Activated CD4-positive, alpha-beta T cell treated with anti-CD3 and anti-CD28 coated beads, Interleukin-2, amount 50 U/mL, for 4 hours (primary cell): ENCODE measurements around the gene NOS1AP.

Source experiments
- DNase-seq, 2 experiments: peaks; one replicate each; pipeline ENCODE4 v3.0.0-alpha.2; 2020

Gene NOS1AP

DNA sequence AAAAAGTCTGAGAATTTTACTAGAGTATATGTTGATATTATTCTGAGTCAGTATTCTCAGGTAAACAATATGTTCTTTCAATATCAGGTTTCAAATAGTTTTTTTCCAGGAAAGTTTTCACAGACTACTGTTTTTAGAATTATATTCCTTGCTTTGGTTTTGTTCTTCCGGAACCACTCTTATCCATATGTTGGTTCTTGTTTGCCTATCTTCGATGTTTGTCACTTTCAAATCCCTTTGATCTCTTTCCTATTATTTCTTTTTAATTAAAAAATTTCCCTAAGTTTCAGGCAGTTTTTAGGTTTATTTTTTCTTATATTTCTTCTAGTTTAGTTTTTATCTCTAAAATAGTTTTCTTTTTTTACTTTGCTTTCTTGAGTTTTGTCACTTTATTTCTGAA lies 20.9 kb downstream of the NOS1AP start:
- DNase-seq: no peak

DNA sequence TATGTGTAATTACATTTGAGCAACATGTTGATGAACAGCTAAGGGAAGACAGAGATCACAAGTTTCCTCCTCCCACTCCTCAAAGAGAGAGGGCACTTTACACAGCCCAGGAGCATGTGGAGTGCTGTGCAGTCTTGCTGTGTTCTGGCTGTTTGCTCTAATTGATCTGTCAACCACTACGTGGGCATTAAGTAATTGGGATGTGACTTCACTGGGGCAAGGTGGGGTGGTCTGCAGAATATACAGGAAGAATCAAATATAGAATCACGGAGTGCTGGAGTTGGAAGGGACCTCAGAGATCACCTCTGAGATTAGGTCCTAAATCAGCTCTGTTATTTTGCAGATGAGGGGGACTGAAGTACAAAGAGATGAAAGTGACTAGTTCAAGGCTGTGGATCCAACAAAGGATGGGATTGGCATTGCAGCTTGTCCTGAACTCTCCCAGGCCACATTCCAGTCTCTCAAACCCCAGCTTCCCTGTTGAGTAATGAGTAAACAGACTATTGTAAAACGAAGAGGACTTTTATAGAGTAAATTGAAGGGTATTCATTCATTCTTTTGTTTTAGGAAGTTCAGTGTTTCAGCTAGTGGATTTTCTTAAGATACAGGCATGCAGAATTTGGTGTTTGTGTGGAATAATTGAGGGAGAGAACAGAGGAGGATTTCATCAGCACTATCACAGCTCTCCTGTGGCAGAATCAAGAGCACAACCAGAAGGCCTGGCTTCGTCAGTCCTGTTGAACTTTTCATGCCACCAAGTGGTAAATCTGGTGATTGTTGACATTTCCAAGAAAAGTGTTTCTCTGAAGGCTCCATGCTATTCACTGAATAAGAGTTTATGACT lies 22.4 kb downstream of the NOS1AP start:
- no peak for DNase-seq

DNA sequence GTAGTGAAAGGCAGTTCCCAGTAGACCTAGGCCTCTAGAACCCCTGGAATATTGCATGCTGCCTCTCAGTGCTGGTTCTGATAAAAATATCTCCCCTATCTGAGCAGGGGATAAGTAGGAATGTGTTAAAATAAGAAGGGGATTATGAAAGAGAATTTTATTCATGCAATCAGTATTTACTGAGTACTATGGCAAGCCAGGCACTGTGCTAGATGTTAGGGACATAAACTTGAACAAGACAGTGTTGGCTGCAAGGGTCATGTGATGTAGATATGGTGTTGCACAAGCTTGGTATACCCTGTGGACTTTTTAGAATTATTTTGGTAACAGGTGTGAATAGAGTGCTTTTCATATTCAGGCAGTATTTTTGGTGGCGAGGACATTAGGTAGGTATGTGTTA lies 23.6 kb downstream of the NOS1AP start:
- no peak for DNase-seq

DNA sequence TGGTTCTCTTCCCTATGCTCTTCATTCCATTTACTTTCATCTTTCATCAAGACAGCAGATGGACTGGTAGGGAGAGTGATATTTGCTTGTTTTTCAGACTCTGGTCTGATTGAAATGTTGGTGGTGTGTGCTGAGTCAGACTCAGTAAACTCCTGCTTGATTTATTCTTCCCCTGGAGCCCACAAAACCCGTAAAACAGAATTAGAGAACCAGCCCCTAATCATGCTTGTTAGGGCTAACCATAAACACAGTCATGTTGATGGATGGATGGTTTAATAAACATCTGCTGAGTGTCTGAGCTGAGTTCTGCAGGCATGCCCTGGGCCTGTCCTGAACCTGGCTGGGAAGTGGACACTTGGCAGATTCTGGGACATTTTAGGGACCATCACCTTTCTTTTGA lies 24.8 kb downstream of the NOS1AP start:
- no peak for DNase-seq

DNA sequence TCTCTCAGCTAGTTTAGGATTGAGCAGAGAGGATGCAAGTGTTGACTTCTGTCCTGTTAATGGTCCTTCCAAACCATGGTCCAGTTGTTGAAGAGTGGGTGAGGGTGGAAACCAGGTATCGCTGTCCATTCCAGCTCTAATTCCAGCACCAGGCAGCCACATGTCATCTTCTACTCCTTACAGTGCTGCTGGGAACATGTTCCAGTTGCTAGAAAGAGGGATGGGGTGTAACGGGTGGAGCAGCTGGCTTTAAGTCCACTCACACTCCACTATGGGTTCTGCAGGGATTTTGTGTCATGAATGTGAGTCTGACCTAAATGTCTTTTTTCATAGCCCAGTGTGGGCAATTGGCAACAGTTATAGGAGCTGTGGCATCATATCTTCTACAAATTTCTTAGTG lies 25.2 kb downstream of the NOS1AP start:
- no peak for DNase-seq

DNA sequence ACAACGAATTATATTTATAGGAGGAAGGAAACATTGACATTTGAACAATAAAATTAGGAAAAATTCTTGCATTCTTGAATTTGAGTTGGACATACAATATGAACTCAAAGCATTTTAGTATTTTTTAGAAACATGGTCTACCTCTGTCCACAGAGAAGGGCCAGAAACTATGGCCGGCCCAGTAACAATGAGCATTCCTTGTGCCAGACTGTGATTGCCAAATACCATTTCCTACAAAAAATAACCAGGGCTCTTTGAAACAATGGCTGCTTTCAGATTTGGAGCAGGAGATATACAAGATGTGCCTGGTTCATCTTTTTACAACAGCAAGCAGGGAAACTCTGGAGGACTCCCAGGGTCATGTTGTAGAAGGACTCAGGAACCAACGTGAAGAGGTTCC lies 38.4 kb downstream of the NOS1AP start:
- no peak for DNase-seq

DNA sequence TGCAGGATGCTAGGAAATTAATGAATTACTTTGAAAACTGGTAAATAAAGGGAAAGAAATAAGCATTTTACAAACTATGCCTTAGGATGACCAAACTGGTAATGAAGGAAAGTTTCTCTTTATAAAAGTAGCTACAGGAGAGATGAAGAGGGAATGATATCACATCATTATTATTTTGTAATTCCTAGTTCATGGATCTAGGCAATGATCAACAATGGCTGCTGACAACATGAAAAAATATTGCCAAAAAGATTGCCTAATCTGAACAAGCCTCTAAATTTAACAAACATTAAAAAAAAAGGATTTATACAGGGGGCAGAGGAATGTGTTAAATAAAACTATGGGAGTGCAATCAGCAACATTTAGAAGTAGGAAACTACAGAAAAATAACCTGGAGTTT lies 38.9 kb downstream of the NOS1AP start:
- no peak for DNase-seq

DNA sequence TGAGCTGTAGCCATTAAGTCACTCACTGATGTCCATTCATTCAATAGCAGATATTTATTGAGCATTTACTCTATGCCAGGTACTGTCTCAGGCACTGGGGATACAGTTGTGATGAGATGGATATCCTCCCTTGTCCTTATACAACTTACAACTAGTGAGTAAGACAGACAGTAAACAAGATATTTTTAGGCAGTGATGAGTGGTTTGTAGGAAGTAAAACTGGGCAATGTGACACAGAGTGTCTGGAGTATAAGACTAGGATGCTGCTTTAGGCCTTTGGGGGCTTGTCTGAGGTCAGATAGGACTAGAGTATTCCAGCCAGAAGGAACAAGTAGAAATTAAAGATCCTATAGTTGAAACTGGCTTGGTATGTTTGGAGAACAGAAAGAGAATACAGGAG lies 41.4 kb downstream of the NOS1AP start:
- DNase-seq: no peak

DNA sequence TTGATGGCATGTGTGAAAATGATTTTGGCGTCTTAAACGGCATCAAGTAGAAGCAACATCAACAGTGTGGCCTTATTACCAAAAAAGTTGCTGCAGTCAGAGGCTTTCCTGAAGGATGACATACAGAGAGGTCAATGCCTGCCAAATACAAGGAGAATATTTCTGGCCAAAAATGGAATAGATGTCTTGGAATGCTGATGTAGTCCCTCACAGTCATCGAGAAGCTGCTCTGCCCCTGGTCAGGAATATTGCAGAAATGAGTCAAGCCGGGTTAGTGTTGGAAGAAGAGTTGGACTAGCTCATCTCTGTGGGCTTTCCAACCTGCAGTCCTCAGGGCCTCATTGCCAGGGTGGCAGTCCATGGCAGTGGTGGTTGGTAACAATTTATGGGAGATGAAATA lies 42.1 kb downstream of the NOS1AP start:
- no peak for DNase-seq

DNA sequence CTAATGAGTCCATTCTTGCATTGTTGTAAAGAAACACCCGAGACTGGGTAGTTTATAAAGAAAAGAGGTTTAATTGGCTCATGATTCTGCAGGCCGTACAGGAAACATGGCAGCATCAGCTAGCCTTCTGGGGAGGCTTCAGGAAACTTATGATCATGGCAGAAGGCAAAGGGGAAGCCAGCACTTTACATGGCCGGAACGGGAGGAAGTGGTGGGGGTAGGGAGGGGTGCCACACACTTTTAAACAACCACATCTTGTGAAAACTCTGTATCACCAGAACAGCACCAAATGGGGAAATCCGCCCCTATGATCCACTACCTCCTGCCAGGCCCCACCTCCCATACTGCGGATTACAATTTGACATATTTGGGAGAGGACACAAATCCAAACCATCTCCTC lies 43.9 kb downstream of the NOS1AP start:
- no peak for DNase-seq

DNA sequence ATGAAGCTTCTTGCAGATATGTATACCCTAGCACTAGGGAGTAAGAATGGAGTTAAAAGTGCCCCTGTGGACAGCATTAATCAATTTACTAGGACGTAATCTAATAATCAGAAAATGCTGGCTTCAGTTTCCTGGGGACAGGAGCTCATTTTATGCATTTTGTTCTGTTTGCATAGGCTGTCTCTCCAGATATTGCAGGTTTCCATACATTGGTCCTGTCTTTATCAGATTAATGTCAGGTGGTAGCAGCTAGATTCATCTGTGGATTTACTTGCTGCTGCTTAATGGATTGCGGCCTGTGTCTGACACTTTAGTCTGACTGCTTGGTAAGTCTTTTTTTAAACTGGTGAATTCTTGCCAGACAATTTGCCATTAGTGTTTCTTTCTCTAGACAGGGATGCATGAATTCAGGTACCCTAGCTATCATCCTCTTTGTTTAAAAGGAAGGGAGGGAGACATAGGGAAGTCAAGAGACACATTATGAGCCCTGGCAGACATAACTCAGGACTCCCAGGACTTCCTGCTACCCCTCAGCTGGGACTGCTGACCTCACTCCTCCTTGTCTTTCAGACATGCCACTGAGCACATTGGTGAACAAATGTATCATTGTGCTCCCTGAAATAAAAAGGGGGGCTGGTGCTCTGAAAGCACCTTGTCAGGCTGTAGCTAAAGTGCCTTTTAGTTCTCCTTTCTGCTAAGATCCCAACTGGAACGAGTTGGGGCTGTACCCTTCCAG lies 47.7 kb downstream of the NOS1AP start:
- no peak for DNase-seq

DNA sequence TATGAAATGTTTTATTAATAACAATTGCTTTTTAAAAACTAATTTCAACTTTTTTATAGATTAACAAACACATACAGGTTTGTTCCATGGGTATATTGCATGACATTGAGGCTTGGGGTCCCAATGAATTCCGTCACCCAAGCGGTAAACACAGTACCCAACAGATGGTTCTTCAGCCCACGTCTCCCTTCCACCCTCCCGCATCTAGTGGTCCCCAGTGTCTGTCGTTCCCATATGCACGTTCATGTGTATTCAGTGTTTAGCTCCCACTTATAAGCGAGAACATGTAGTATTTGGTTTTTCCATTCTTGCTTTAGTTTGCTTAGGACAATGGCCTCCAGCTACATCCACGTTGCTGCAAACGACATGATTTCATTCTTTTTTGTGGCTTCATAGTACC lies 48.6 kb downstream of the NOS1AP start:
- no peak for DNase-seq

DNA sequence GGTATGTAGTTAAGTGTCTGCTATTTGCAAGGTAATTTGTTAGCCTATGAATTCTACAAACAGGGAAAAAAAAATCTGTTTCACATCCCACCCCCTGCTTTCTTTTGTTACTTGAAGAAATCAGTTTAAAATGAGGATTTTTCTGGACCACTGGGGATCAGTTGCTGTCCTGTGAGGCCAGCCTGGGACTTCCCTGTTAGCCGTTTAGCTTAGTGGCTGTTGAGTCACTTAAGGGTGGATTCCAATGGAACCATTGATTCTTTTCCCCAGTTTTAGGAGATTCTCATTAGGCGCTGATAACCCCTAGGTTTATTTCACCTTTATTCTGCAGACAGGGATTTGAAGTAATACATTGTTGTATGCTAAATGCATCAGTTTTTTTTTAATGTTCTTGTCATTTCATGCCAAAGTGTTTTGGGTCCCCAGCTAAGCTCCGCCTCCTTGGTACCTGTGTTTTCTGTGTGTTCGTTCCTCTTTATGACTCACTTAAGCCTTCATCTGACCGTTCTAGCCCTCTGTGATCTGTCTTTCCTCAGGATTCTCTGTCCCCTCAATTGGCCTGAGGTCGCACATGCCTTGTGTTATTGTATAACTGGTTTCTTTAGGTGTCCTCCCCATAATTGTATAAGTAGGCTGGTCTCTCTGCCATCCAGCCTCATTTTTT lies 59.3 kb downstream of the NOS1AP start:
- no peak for DNase-seq

DNA sequence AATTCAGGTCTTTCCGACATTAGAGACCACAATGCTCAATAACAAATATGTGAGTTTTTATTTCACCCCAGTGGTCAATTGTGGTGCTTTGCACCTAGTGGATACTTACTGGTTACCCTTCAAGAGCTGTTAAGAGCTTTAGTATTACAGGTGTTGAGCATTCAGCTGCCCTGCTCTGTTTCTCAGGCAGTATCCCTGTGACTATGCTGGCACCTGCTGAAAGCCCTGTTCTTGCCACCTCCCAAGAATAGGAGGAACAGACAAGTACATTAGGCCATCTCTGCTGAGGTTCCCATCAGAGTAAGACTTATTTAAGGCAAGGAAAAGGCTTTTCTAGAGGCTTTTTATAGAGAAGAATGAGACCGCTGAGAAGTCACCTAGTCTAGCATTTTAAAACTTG lies 60.8 kb downstream of the NOS1AP start:
- no peak for DNase-seq

DNA sequence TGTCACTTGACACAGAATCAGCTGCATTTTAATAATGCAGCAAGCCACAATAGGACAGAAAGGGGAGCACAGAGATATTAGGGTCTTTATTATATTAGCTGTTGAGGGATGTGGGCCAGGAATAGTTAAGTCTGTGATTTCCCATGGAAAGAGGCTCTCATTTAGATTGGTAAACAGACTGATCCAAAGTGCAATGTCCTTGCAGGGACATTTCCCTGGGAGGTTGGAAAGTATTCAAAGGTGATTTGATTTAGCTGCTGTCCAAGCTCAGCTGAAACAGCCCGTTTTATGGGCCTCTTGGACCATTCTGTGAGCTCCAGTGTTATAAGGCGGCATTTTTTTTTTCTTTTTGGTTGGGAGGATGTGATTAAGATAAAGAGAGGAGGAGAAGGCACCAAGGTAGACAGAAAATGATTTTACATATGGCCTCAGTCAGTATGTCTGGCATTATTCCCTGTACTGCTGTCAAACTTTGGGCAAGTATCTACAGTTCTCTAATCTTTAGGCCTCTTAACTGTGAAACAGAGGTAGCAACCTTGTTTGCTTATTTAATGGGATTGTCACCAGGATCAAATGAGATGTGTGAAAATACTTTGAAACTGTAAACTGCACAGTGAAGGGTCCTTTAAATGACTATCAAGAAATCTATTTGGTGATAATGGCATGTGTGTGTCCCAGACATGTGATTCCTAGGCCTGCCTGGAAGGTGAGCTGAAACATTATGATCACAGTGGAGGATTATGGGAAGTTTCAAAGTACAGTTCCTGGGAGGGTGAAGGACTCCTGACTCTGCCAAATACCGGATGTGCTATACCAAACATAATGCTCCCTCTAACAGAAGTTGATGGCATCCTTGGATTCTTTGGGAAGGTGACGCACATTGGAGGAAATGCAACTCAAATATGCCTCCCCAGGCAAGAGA lies 62.2 kb downstream of the NOS1AP start:
- no peak for DNase-seq

DNA sequence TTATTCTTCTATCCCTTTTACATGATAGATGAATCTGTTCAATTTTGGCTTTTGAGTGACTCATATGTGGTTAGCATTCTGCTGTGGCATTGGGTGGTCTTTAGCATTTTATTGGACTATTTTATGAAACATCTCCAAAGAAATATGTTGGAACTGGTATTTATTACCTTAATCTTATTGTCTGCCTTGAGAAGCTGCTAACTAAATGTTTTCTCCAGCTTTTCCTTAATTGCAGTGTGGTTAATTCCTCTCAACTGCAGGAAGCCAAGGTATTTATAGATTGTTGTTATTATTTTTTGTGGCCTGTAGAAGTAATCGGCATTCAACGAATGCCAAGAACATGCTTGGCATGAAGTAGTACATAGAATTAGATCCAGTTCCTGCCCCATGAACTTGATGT lies 64.1 kb downstream of the NOS1AP start:
- no peak for DNase-seq

DNA sequence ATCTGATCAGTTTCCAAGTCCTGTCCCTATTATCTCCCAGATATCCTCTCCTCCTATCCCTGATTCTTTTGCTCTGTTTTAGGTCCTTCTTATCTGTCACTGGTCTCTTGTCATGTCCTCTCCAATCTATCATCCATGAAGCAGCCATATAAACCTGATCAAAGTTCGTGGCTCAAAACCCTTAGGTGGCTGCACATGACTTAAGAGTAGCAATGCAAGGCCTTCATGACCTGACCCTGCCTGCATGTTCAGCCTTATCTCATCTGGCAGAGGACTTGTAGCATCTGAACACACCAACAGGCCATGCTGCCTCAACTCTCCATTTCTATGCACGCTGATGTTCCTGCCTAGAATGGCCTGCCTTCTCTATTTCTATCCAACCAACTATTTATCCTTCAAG lies 65.2 kb downstream of the NOS1AP start:
- DNase-seq: no peak

DNA sequence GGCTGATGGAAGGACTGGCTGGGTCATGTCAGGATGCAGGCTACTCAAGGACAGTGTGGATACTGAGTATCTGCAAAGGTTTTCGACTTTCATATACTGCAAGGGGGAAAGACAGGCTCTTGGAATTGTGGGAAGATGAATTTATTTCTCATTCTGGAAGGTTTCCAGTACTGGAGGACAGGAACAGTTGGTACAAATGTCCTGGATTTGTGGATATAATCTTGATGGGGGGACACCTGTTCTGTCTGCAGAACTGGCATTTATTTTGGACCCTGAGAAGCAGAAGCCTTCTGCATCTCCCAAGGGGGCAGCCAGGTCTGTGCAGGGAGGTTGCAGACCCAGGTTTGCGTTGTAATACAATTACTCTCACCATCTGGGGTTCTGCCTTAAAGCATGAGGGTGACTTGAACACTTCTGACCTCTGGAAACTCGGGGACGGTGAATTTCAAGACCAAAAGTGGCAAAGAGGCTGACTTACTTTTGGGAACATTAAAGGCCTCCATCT lies 65.8 kb downstream of the NOS1AP start:
- DNase-seq: no peak

DNA sequence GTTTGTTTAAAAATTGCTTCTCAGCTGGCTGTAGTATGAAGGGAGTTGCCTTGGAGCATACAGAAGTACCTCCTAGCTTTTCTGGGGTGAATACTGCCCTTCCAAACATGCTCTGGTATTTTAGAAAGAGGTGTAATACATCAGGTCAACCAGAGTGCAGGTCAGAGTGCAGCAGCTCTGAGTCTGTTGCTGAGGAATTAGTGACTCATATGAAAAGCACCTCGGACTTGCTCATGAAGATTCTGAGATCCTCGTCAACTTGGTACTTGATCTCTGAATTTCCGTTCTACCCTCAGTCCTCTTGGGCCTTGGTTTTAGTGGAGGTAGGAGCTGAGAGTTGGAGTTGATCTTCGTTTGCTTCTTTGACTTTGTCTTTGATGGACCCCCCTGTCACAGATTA lies 67.3 kb downstream of the NOS1AP start:
- no peak for DNase-seq

DNA sequence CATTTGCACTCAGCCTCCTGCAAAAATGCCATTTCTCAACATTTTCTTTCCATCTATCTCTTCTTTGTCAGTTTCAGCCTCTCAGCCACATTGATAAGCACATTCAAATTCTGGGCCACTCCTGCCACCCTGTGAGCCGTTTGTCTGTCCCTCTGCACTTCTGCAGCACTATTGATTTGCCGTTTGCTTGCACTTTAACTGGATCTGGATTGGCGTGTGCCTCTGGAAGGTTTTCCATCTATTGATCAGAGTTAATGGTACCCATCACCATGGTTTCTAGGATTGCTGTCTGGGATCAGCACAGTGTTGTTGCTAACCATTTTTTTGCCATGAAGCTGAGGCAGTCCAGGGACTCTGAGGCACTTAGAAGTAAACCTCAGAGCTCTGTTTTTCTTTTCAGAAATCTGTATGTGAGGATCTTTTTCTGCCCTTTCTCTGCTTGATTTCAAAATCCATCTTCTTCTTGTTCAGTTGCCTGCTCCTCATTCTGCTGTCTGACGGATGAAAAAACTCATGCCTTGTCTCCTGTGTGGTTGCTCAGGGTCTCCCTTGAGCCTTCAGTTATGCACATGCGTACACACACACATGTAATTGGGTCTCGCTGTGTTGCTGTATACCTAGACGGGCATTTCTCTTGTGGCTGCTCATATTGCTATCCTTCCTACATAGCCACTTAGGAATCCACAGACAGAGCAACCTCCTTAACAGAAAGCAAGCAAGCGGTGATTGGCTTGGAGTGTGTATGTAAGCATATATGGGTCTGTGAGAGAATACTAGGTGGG lies 67.9 kb downstream of the NOS1AP start:
- DNase-seq: no peak

DNA sequence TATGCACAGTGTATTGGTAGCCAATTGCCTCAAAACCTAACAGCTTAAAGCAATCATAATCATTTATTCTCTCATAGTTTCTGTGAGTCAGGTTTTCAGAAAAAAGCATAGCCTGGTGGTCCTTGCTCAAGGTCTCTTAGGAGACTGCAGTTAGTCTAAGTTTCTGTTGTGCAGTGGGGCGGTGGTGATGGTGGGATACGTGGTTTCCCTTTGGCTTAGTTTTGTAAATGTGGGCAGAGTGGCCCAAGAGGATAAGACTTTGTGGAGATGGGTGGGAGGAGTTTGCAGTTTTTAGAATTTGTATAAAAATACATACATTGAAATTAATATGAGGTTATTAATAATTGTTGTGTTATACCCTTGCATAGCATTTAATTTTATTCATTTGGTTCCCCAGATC lies 68.6 kb downstream of the NOS1AP start:
- no peak for DNase-seq
